ENCODE results near the gene LHX3.

LHX3 gene

DNA sequence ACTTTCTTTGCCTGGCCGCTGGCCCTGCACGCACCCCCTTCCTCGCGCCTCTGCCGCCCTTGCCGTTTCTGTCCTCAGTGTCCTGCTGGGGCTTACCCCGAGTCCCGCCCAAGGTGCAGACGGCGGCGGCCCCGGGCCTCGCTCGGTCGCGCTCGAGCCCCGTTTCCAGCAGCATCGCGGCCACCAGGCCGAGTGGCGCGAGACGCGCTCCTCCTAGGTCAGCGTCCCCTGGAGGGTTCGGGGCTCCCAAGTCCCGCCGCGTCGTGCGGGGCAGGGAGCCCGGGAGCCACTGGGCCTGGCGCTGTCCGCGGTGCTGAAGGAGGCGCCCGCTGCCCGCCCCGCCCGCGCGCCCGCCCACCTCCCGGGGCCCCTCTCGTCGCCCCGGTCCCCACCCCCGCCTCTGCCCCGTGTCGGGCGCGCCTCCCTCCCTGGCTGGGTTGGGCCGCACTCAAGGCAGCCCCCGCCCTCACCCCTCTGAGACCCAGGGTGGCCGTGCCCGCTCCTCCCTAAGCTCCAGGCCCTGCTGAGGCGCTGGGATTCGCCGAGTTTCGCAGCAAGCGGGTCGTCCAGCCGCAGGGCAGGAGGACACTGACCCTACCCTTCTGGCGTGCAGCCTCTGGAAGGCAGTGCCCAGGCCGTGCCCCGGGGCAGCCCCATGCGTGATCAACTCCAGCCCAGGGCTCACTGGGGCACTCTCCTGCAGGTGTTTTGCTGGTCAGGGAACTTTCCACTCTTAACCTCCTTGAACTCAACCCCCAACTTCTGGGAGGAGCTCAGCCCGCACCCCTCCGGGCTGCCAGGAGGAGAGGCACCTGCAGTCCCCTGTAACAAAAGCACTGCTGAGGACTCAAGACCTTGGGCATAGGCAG, at the start of gene LHX3:
Gene LHX3 (minus strand): TSS at position 291 of the 869 bp plus-strand sequence. CDS start 116 bp downstream, at position 175.
- TF ChIP-seq ZNF529 (tag by site-specific recombination; IDR thresholded peaks at IDR 0.05; ENCODE audit: insufficient replicate concordance): no peak
- TF ChIP-seq KLF1 (tag by site-specific recombination; IDR thresholded peaks at IDR 0.05): peak; percentile 63; the same call in 1 of the 2 replicates
- no peak within 1 kb of the TSS for H3K4me3 ChIP-seq (ENCODE audit: low read depth, low read length)
- H3K27ac ChIP-seq (ENCODE audit: extremely low read depth, low read depth, low read length): no peak within 1 kb of the TSS
- H3K36me3 ChIP-seq (ENCODE audit: control insufficient read depth in 2 of 2, insufficient read depth in 1 of 2, low read length in 2 of 2): peaks cover 0 to 14% of the 10 kb centered on the region in 2 experiments; a peak in 1 of 3 replicates
- no peaks in the 10 kb centered on the region for H3K4me1 ChIP-seq (ENCODE audit: control insufficient read depth, insufficient read depth, low read length)
- POLR2A ChIA-PET: no interaction called here
- CTCF ChIA-PET: interaction anchor here (0.5 to 2.4 kb wide), 4 partner anchors 19 to 66 kb away, joined by 3 to 12 read pairs (median 4); no protein-coding TSS in a partner anchor
- H3K9me3 ChIP-seq (ENCODE audit: control insufficient read depth, insufficient read depth, low read depth, low read length): no peaks in the 10 kb centered on the region

DNA sequence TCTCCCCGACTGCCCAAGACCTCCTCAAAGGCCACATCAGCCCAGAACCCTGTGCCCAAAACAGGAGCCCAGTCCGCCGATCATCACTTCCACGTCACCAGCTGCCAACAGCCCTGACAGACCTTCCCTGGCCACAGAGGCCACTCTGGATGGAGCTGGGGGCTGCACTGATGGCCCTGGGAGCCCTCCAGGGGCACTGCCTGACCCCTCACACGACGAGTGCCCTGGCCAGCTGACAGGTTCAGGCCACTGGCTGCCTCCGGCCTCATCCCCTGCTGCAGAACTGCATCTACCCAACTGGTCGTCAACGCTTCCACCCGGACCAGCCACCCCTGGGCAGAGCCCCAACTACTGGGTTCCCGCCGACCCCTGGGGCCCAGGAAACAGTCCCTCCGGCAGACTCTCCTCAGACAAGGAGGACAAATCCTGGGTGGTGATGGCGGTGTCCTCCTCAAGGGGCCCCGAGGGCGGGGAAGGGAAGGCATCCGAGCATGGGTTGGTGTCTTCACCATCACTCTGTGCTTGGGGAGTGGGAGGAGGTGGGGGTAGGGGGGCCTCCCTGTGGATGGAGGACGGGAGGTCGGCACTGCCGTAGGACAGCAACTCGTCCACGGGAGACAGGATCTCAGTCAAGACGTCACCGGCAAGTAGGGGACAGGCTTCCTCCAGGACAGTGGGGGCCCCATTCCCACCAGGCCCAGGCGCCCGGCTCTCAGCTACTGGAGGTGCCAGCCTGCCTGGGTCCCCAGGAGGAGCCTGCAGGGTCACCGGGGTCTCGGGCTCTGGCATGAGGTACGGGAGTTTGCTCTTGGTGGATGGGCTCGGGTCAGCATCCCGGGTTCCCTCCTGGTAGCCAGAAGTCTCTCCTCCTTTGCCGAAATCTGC, 48.6 kb upstream of the LHX3 start:
- H3K4me3 ChIP-seq (ENCODE audit: low read depth, low read length): no peak overlapping the region
- no peaks in the 10 kb centered on the region for H3K4me1 ChIP-seq (ENCODE audit: control insufficient read depth, insufficient read depth, low read length)
- ChIA-PET CTCF (interaction anchor here (1.0 kb wide), 2 partner anchors 25 to 30 kb away, joined by 3 read pairs; no protein-coding TSS in a partner anchor), POLR2A (interaction anchor here (1.4 kb wide), 1 partner anchor 25 kb away, joined by 3 read pairs; no protein-coding TSS in a partner anchor)
- no peaks in the 10 kb centered on the region for H3K9me3 ChIP-seq (ENCODE audit: control insufficient read depth, insufficient read depth, low read depth, low read length)
- H3K36me3 ChIP-seq (ENCODE audit: control insufficient read depth in 2 of 2, insufficient read depth in 1 of 2, low read length in 2 of 2): no peaks in the 10 kb centered on the region
- TF ChIP-seq KLF8 (tag by site-specific recombination; IDR thresholded peaks at IDR 0.05) (no peak), ZFHX2 (tag by site-specific recombination; conservative IDR thresholded peaks at IDR 0.05) (0 out of 2 replicates have a peak, but pooled peaks have one; percentile 7), ZFP37 (tag by site-specific recombination; IDR thresholded peaks at IDR 0.05) (no peak)
- H3K27ac ChIP-seq (ENCODE audit: extremely low read depth, low read depth, low read length): no peak overlapping the region

DNA sequence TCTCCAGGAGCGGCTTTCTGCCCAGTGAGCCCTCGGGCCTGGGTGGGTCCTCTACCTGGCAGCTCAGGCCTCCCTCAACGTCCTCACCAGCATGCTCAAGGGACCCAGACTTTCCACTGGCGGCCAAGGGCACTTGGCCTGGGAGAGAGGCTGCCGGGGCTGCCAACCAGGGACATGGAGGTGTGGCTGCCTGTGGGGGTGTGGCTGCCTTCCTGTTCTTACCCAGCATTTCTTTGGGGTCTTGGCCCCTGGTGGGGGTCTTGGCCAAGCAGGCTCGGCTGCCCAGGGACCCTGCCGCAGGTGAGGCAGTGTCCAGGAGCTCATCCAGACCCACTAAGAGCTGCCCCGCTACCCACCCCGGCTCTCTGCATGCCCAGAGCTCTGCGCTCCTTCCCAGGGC, 47.9 kb upstream of the LHX3 start:
- Histone ChIP-seq H3K4me3 (ENCODE audit: low read depth, low read length) (no peak overlapping the region), H3K27ac (ENCODE audit: extremely low read depth, low read depth, low read length) (no peak overlapping the region), H3K36me3 (ENCODE audit: control insufficient read depth in 2 of 2, insufficient read depth in 1 of 2, low read length in 2 of 2) (no peaks in the 10 kb centered on the region), H3K9me3 (ENCODE audit: control insufficient read depth, insufficient read depth, low read depth, low read length) (no peaks in the 10 kb centered on the region), H3K4me1 (ENCODE audit: control insufficient read depth, insufficient read depth, low read length) (no peaks in the 10 kb centered on the region)
- TF ChIP-seq KLF9 (tag by site-specific recombination; IDR thresholded peaks at IDR 0.05; ENCODE audit: low read depth) (0 out of 2 replicates have a peak, but pooled peaks have one; percentile 33), ZNF768 (tag by site-specific recombination; IDR thresholded peaks at IDR 0.05) (no peak)
- POLR2A ChIA-PET: no interaction called here
- CTCF ChIA-PET: interaction anchor here (1.0 kb wide), 1 partner anchor 30 kb away, joined by 3 read pairs; no protein-coding TSS in a partner anchor

DNA sequence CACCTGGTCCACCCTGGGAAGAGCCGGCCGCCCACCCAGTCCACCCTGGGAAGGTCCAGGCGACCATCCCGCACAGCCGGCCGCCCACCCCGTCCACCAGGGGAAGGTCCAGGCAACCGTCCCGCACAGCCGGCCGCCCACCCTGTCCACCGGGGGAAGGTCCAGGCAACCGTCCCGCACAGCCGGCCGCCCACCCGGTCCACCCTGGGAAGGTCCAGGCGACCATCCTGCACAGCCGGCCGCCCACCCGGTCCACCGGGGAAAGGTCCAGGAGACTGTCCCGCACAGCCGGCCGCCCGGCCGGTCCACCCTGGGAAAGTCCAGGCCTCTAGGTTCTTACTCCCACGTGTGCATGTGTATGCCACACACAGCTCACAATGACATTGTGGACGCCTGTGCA, 47.4 kb upstream of the LHX3 start:
- H3K4me1 ChIP-seq (ENCODE audit: control insufficient read depth, insufficient read depth, low read length): no peaks in the 10 kb centered on the region
- TF ChIP-seq BCL11A (tag by site-specific recombination; IDR thresholded peaks at IDR 0.05; ENCODE audit: low read depth): no peak
- TF ChIP-seq, protein P1, sequence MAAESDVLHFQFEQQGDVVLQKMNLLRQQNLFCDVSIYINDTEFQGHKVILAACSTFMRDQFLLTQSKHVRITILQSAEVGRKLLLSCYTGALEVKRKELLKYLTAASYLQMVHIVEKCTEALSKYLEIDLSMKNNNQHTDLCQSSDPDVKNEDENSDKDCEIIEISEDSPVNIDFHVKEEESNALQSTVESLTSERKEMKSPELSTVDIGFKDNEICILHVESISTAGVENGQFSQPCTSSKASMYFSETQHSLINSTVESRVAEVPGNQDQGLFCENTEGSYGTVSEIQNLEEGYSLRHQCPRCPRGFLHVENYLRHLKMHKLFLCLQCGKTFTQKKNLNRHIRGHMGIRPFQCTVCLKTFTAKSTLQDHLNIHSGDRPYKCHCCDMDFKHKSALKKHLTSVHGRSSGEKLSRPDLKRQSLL (tag by site-specific recombination; IDR thresholded peaks at IDR 0.05): no peak
- no peak for TF ChIP-seq ZNF174 (tag by site-specific recombination; IDR thresholded peaks at IDR 0.05)
- TF ChIP-seq ZNF621 (tag by site-specific recombination; IDR thresholded peaks at IDR 0.05): no peak
- TF ChIP-seq ZNF366 (tag by site-specific recombination; conservative IDR thresholded peaks at IDR 0.05): no peak
- TF ChIP-seq, protein P2, sequence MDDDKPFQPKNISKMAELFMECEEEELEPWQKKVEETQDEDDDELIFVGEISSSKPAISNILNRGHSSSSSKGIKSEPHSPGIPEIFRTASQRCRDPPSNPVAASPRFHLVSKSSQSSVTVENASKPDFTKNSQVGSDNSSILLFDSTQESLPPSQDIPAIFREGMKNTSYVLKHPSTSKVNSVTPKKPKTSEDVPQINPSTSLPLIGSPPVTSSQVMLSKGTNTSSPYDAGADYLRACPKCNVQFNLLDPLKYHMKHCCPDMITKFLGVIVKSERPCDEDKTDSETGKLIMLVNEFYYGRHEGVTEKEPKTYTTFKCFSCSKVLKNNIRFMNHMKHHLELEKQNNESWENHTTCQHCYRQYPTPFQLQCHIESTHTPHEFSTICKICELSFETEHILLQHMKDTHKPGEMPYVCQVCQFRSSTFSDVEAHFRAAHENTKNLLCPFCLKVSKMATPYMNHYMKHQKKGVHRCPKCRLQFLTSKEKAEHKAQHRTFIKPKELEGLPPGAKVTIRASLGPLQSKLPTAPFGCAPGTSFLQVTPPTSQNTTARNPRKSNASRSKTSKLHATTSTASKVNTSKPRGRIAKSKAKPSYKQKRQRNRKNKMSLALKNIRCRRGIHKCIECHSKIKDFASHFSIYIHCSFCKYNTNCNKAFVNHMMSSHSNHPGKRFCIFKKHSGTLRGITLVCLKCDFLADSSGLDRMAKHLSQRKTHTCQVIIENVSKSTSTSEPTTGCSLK (tag by site-specific recombination; IDR thresholded peaks at IDR 0.05): no peak
- TF ChIP-seq IKZF3 (tag by site-specific recombination; IDR thresholded peaks at IDR 0.05): no peak
- no peak overlapping the region for H3K27ac ChIP-seq (ENCODE audit: extremely low read depth, low read depth, low read length)
- no peaks in the 10 kb centered on the region for H3K36me3 ChIP-seq (ENCODE audit: control insufficient read depth in 2 of 2, insufficient read depth in 1 of 2, low read length in 2 of 2)
- H3K9me3 ChIP-seq (ENCODE audit: control insufficient read depth, insufficient read depth, low read depth, low read length): no peaks in the 10 kb centered on the region
- H3K4me3 ChIP-seq (ENCODE audit: low read depth, low read length): no peak overlapping the region
- CTCF ChIA-PET: interaction anchor here (1.0 kb wide), 1 partner anchor 31 kb away, joined by 3 read pairs; no protein-coding TSS in a partner anchor
- POLR2A ChIA-PET: no interaction called here
